ENCODE results near the gene ANKRD44. TPM values are rescaled to one million over a fixed set of nuclear protein-coding genes. Genes with fewer than 3 reads are reported as not detected.

ANKRD44 gene
- total RNA-seq, 1 experiment from 2014 or later = 0.68 TPM

DNA sequence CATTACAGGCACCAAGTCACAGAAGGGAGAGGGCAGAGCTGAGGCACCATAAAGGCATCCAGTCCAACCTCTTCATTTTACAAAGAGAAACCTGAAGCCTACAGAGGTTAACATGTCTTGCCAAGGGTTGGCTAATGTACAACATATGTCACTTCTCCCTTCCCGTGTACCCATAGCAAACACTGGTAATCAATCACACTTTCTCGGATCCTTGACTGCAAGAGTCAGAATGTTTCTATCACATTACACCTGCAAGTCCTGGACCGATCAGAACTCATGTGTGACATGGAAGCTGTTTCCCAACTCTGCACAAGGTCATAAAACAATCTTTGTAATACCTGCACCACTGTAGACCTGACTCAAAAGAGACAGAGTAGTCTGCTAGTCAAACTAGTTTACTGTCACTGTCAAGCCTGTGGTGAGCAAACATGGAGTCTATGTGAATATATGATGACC, 6.0 kb downstream of the ANKRD44 start:
- Mint-ChIP-seq H3K9me3 (no peaks in the 10 kb centered on the region), H3K27ac (no peak overlapping the region), H3K4me1 (no peaks in the 10 kb centered on the region), H3K4me3 (no peak overlapping the region), H3K36me3 (no peaks in the 10 kb centered on the region), H3K27me3 (ENCODE audit: low read depth) (peaks cover 29% of the 10 kb centered on the region)
- no peak for ATAC-seq
- CTCF ChIA-PET = no interaction called here
- TF ChIP-seq CREM (CRISPR knock-in tag; IDR thresholded peaks at IDR 0.05) (no peak), FOXJ3 (CRISPR knock-in tag; IDR thresholded peaks at IDR 0.05; ENCODE audit: borderline replicate concordance) (no peak), GABPB1 (CRISPR knock-in tag; IDR thresholded peaks at IDR 0.05) (no peak), NFATC4 (CRISPR knock-in tag; IDR thresholded peaks at IDR 0.05) (no peak), FOXK1 (CRISPR knock-in tag; IDR thresholded peaks at IDR 0.05) (no peak), GRHL2 (CRISPR knock-in tag; IDR thresholded peaks at IDR 0.05; ENCODE audit: insufficient replicate concordance, severe bottlenecking) (no peak), CREB1 (CRISPR knock-in tag; IDR thresholded peaks at IDR 0.05) (no peak), HMGA2 (CRISPR knock-in tag; IDR thresholded peaks at IDR 0.05) (no peak)
- TF ChIP-seq, protein P1, sequence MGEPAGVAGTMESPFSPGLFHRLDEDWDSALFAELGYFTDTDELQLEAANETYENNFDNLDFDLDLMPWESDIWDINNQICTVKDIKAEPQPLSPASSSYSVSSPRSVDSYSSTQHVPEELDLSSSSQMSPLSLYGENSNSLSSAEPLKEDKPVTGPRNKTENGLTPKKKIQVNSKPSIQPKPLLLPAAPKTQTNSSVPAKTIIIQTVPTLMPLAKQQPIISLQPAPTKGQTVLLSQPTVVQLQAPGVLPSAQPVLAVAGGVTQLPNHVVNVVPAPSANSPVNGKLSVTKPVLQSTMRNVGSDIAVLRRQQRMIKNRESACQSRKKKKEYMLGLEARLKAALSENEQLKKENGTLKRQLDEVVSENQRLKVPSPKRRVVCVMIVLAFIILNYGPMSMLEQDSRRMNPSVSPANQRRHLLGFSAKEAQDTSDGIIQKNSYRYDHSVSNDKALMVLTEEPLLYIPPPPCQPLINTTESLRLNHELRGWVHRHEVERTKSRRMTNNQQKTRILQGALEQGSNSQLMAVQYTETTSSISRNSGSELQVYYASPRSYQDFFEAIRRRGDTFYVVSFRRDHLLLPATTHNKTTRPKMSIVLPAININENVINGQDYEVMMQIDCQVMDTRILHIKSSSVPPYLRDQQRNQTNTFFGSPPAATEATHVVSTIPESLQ (CRISPR knock-in tag; IDR thresholded peaks at IDR 0.05) = no peak
- TF ChIP-seq, protein P2, sequence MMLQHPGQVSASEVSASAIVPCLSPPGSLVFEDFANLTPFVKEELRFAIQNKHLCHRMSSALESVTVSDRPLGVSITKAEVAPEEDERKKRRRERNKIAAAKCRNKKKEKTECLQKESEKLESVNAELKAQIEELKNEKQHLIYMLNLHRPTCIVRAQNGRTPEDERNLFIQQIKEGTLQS (CRISPR knock-in tag; conservative IDR thresholded peaks at IDR 0.05) = no peak
- TF ChIP-seq, protein P3, sequence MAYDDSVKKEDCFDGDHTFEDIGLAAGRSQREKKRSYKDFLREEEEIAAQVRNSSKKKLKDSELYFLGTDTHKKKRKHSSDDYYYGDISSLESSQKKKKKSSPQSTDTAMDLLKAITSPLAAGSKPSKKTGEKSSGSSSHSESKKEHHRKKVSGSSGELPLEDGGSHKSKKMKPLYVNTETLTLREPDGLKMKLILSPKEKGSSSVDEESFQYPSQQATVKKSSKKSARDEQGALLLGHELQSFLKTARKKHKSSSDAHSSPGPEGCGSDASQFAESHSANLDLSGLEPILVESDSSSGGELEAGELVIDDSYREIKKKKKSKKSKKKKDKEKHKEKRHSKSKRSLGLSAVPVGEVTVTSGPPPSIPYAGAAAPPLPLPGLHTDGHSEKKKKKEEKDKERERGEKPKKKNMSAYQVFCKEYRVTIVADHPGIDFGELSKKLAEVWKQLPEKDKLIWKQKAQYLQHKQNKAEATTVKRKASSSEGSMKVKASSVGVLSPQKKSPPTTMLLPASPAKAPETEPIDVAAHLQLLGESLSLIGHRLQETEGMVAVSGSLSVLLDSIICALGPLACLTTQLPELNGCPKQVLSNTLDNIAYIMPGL (CRISPR knock-in tag; IDR thresholded peaks at IDR 0.05) = no peak
- no peak for DNase-seq (ENCODE audit: low spot score)
- POLR2A ChIA-PET = no interaction called here

DNA sequence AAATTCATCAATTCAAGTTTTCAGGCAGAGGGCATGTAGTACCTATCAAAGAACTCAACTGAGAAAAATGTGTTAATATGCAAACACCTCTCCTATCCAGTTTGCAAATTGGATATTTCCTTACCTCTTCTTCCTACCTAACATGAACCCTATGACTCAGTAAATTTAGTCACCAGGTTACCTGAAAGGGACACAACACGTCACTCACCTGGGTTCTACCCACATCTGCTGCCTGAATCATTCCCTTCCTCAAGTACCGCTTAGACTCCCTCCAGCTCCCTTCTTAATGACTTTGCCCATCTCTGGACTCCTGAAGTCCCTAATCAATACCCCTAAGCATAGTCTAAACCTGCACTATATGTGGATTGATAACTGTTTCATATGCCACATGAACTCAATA, 10.4 kb downstream of the ANKRD44 start:
- Mint-ChIP-seq H3K27ac (no peak overlapping the region), H3K4me3 (no peak overlapping the region), H3K36me3 (no peaks in the 10 kb centered on the region), H3K4me1 (no peaks in the 10 kb centered on the region), H3K9me3 (no peaks in the 10 kb centered on the region), H3K27me3 (ENCODE audit: low read depth) (no peaks in the 10 kb centered on the region)
- no peak for DNase-seq (ENCODE audit: low spot score)
- POLR2A ChIA-PET = no interaction called here
- ATAC-seq = no peak
- CTCF ChIA-PET = no interaction called here
- TF ChIP-seq, protein P4, sequence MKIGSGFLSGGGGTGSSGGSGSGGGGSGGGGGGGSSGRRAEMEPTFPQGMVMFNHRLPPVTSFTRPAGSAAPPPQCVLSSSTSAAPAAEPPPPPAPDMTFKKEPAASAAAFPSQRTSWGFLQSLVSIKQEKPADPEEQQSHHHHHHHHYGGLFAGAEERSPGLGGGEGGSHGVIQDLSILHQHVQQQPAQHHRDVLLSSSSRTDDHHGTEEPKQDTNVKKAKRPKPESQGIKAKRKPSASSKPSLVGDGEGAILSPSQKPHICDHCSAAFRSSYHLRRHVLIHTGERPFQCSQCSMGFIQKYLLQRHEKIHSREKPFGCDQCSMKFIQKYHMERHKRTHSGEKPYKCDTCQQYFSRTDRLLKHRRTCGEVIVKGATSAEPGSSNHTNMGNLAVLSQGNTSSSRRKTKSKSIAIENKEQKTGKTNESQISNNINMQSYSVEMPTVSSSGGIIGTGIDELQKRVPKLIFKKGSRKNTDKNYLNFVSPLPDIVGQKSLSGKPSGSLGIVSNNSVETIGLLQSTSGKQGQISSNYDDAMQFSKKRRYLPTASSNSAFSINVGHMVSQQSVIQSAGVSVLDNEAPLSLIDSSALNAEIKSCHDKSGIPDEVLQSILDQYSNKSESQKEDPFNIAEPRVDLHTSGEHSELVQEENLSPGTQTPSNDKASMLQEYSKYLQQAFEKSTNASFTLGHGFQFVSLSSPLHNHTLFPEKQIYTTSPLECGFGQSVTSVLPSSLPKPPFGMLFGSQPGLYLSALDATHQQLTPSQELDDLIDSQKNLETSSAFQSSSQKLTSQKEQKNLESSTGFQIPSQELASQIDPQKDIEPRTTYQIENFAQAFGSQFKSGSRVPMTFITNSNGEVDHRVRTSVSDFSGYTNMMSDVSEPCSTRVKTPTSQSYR (CRISPR knock-in tag; IDR thresholded peaks at IDR 0.05) = no peak

DNA sequence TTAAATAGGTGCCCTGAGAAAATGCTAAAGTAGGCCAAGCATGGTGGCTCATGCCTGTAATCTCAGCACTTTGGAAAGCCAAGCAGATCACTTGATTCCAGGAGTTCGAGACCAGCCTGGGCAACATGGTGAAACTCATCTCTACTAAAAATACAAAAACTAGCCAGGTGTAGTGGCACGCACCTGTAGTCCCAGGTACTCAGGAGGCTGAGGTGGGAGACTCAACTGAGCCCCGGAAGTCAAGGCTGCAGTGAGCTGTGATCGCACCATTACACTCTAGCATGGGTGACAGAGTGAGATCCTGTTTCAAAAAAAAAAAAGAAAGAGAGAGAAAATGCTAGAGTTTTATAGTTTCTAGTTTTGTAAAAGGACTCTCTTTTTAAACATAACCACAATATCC, 12.0 kb downstream of the ANKRD44 start:
- Mint-ChIP-seq H3K4me3 (no peak overlapping the region), H3K27me3 (ENCODE audit: low read depth) (no peaks in the 10 kb centered on the region), H3K9me3 (no peaks in the 10 kb centered on the region), H3K36me3 (no peaks in the 10 kb centered on the region), H3K27ac (no peak overlapping the region), H3K4me1 (no peaks in the 10 kb centered on the region)
- ATAC-seq (no peak), DNase-seq (ENCODE audit: low spot score) (no peak)
- ChIA-PET POLR2A (no interaction called here), CTCF (no interaction called here)
- TF ChIP-seq, protein P5, sequence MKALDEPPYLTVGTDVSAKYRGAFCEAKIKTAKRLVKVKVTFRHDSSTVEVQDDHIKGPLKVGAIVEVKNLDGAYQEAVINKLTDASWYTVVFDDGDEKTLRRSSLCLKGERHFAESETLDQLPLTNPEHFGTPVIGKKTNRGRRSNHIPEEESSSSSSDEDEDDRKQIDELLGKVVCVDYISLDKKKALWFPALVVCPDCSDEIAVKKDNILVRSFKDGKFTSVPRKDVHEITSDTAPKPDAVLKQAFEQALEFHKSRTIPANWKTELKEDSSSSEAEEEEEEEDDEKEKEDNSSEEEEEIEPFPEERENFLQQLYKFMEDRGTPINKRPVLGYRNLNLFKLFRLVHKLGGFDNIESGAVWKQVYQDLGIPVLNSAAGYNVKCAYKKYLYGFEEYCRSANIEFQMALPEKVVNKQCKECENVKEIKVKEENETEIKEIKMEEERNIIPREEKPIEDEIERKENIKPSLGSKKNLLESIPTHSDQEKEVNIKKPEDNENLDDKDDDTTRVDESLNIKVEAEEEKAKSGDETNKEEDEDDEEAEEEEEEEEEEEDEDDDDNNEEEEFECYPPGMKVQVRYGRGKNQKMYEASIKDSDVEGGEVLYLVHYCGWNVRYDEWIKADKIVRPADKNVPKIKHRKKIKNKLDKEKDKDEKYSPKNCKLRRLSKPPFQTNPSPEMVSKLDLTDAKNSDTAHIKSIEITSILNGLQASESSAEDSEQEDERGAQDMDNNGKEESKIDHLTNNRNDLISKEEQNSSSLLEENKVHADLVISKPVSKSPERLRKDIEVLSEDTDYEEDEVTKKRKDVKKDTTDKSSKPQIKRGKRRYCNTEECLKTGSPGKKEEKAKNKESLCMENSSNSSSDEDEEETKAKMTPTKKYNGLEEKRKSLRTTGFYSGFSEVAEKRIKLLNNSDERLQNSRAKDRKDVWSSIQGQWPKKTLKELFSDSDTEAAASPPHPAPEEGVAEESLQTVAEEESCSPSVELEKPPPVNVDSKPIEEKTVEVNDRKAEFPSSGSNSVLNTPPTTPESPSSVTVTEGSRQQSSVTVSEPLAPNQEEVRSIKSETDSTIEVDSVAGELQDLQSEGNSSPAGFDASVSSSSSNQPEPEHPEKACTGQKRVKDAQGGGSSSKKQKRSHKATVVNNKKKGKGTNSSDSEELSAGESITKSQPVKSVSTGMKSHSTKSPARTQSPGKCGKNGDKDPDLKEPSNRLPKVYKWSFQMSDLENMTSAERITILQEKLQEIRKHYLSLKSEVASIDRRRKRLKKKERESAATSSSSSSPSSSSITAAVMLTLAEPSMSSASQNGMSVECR (CRISPR knock-in tag; IDR thresholded peaks at IDR 0.05; ENCODE audit: borderline replicate concordance) = no peak
- TF ChIP-seq SMAD3 (CRISPR knock-in tag; IDR thresholded peaks at IDR 0.05; ENCODE audit: borderline replicate concordance) (no peak), ETV6 (CRISPR knock-in tag; IDR thresholded peaks at IDR 0.05) (no peak), TP53 (CRISPR knock-in tag; IDR thresholded peaks at IDR 0.05) (no peak), JUN (CRISPR knock-in tag; IDR thresholded peaks at IDR 0.05) (no peak), NR3C1 (CRISPR knock-in tag; conservative IDR thresholded peaks at IDR 0.05; ENCODE audit: low read depth) (no peak), ZNF317 (CRISPR knock-in tag; IDR thresholded peaks at IDR 0.05; ENCODE audit: borderline replicate concordance, low read depth) (no peak)
- TF ChIP-seq, protein P2 (CRISPR knock-in tag; conservative IDR thresholded peaks at IDR 0.05) = no peak
- TF ChIP-seq, protein P6, sequence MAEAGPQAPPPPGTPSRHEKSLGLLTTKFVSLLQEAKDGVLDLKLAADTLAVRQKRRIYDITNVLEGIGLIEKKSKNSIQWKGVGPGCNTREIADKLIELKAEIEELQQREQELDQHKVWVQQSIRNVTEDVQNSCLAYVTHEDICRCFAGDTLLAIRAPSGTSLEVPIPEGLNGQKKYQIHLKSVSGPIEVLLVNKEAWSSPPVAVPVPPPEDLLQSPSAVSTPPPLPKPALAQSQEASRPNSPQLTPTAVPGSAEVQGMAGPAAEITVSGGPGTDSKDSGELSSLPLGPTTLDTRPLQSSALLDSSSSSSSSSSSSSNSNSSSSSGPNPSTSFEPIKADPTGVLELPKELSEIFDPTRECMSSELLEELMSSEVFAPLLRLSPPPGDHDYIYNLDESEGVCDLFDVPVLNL (CRISPR knock-in tag; IDR thresholded peaks at IDR 0.05; ENCODE audit: borderline replicate concordance, low read depth) = no peak
